H9 (cell line): ENCODE measurements around the gene SMG7. TPM values are rescaled to one million over a fixed set of nuclear protein-coding genes. Genes with fewer than 3 reads are reported as not detected.
A peak's percentile ranks its signal among the peaks of the same experiment; 100 is the strongest.

Experiments
- DNase-seq: peaks from one replicate; pipeline ENCODE4 v3.0.0-alpha.2; 2017
- H2AFZ ChIP-seq: one replicate; pipeline ENCODE4 v1.6.1; 2013; ENCODE audit warnings: mild to moderate bottlenecking, low read length, control low read depth, moderate library complexity
- H2AK5ac ChIP-seq: 2 replicates; pipeline ENCODE4 v1.6.1; 2013; ENCODE audit warnings: low read length, control low read depth, mixed read lengths; ENCODE audit not compliant: insufficient read length
- H2BK120ac ChIP-seq: one replicate; pipeline ENCODE4 v1.6.1; 2013; ENCODE audit warnings: low read depth, mild to moderate bottlenecking, low read length, control low read depth, inconsistent platforms; ENCODE audit not compliant: poor library complexity, severe bottlenecking
- H2BK12ac ChIP-seq: 2 replicates; pipeline ENCODE4 v1.6.1; 2013; ENCODE audit warnings: low read length, control low read depth, mixed read lengths, low read depth; ENCODE audit not compliant: insufficient read length
- H2BK15ac ChIP-seq: 2 replicates; pipeline ENCODE4 v1.6.1; 2013; ENCODE audit warnings: low read depth, low read length, control low read depth
- H2BK20ac ChIP-seq: one replicate; pipeline ENCODE4 v1.6.1; 2013; ENCODE audit warnings: low read depth, mild to moderate bottlenecking, low read length, control low read depth, inconsistent platforms; ENCODE audit not compliant: poor library complexity, severe bottlenecking
- H2BK5ac ChIP-seq: 2 replicates; pipeline ENCODE4 v1.6.1; 2013; ENCODE audit warnings: low read length, control low read depth, mixed read lengths; ENCODE audit not compliant: insufficient read length
- H3K14ac ChIP-seq: 2 replicates; pipeline ENCODE4 v1.6.1; 2013; ENCODE audit warnings: low read length, control low read depth; ENCODE audit not compliant: insufficient read depth
- H3K18ac ChIP-seq: 2 replicates; pipeline ENCODE4 v1.6.1; 2013; ENCODE audit warnings: low read depth, mild to moderate bottlenecking, mixed read lengths, low read length, control low read depth; ENCODE audit not compliant: insufficient read length
- H3K23ac ChIP-seq: 2 replicates; pipeline ENCODE4 v1.6.1; 2013; ENCODE audit warnings: low read length, control low read depth, mixed read lengths, low read depth; ENCODE audit not compliant: insufficient read length
- H3K23me2 ChIP-seq: 2 replicates; pipeline ENCODE4 v1.6.1; 2013; ENCODE audit warnings: low read depth, mild to moderate bottlenecking, mixed read lengths, low read length, control low read depth; ENCODE audit not compliant: insufficient read length, poor library complexity, severe bottlenecking
- H3K27ac ChIP-seq: 2 replicates; pipeline ENCODE4 v1.5.1; 2013; ENCODE audit warnings: low read length, control low read depth, mixed read lengths, low read depth; ENCODE audit not compliant: insufficient read length
- H3K27me3 ChIP-seq: 2 replicates; pipeline ENCODE4 v1.6.1; 2013; ENCODE audit warnings: low read length, control low read depth, inconsistent platforms; ENCODE audit not compliant: insufficient read depth
- H3K4ac ChIP-seq: 2 replicates; pipeline ENCODE4 v1.6.1; 2013; ENCODE audit warnings: low read depth, mild to moderate bottlenecking, control low read depth, inconsistent platforms, low read length, moderate library complexity
- H3K4me1 ChIP-seq: 2 replicates; pipeline ENCODE4 v1.6.1; 2013; ENCODE audit warnings: low read length, control low read depth, inconsistent platforms; ENCODE audit not compliant: insufficient read depth
- H3K4me2 ChIP-seq: 2 replicates; pipeline ENCODE4 v1.6.1; 2013; ENCODE audit warnings: low read length, control low read depth, mixed read lengths; ENCODE audit not compliant: insufficient read length, insufficient read depth
- H3K56ac ChIP-seq: 2 replicates; pipeline ENCODE4 v1.6.1; 2013; ENCODE audit warnings: low read depth, mild to moderate bottlenecking, mixed read lengths, low read length, control low read depth; ENCODE audit not compliant: insufficient read length
- H3K79me1 ChIP-seq: 2 replicates; pipeline ENCODE4 v1.6.1; 2013; ENCODE audit warnings: low read depth, mild to moderate bottlenecking, moderate library complexity, low read length, control low read depth, inconsistent platforms; ENCODE audit not compliant: insufficient read depth, poor library complexity, severe bottlenecking
- H3K79me2 ChIP-seq: 2 replicates; pipeline ENCODE4 v1.6.1; 2013; ENCODE audit warnings: low read length, control low read depth, inconsistent platforms; ENCODE audit not compliant: insufficient read depth
- H3K9ac ChIP-seq: 2 replicates; pipeline ENCODE4 v1.6.1; 2013; ENCODE audit warnings: low read length, control low read depth, mixed read lengths; ENCODE audit not compliant: insufficient read length; ENCODE audit errors: extremely low read depth
- H3K9me3 ChIP-seq: one replicate; pipeline ENCODE4 v1.6.1; 2013; ENCODE audit warnings: low read depth, low read length, inconsistent platforms; ENCODE audit not compliant: control insufficient read depth
- H3T11ph ChIP-seq: one replicate; pipeline ENCODE4 v1.6.1; 2013; ENCODE audit warnings: mild to moderate bottlenecking, low read length, control low read depth, inconsistent platforms
- H4K20me1 ChIP-seq: one replicate; pipeline ENCODE4 v1.6.1; 2013; ENCODE audit not compliant: control insufficient read depth, insufficient read length, insufficient read depth
- H4K5ac ChIP-seq: 2 replicates; pipeline ENCODE4 v1.6.1; 2013; ENCODE audit warnings: low read depth, mild to moderate bottlenecking, mixed read lengths, low read length, control low read depth; ENCODE audit not compliant: insufficient read length
- H4K8ac ChIP-seq: replicated peaks from 2 replicates; pipeline ENCODE4 v1.6.1; 2013; ENCODE audit warnings: low read length, control low read depth, mixed read lengths, low read depth; ENCODE audit not compliant: insufficient read length
- H4K91ac ChIP-seq: 2 replicates; pipeline ENCODE4 v1.6.1; 2013; ENCODE audit warnings: low read depth, mild to moderate bottlenecking, moderate library complexity, mixed read lengths, low read length, control low read depth; ENCODE audit not compliant: insufficient read length
- H3K27ac Mint-ChIP-seq, 3 experiments: 2 replicates in 2 of 3; 3 replicates in 1 of 3; pipeline ENCODE4 v1.8.0; 2020 to 2021; ENCODE audit warnings: mixed read lengths in 3 of 3, mild to moderate bottlenecking in 1 of 3, moderate library complexity in 1 of 3
- H3K27me3 Mint-ChIP-seq: 2 replicates; pipeline ENCODE4 v1.8.0; 2021; ENCODE audit warnings: low read depth, mild to moderate bottlenecking, moderate library complexity, mixed read lengths
- H3K36me3 Mint-ChIP-seq, 3 experiments: 2 replicates in 2 of 3; 3 replicates in 1 of 3; pipeline ENCODE4 v1.8.0; 2020 to 2021; ENCODE audit warnings: low read depth in 3 of 3, mixed read lengths in 3 of 3; ENCODE audit not compliant: insufficient read depth in 1 of 3
- H3K4me1 Mint-ChIP-seq, 2 experiments: 2 replicates each; pipeline ENCODE4 v1.8.0; 2020; ENCODE audit warnings: mixed read lengths in 2 of 2
- H3K4me3 Mint-ChIP-seq, 2 experiments: 2 replicates in 1 of 2; 3 replicates in 1 of 2; pipeline ENCODE4 v1.8.0; 2020 to 2021; ENCODE audit warnings: mild to moderate bottlenecking in 2 of 2, mixed read lengths in 2 of 2, moderate library complexity in 1 of 2
- H3K9me3 Mint-ChIP-seq, 2 experiments: 2 replicates in 1 of 2; 3 replicates in 1 of 2; pipeline ENCODE4 v1.8.0; 2020; ENCODE audit warnings: mild to moderate bottlenecking in 2 of 2, mixed read lengths in 2 of 2, moderate library complexity in 1 of 2
- WGBS: extraction: QIAGEN DNeasy Blood & Tissue Kit; methylation state at CpG from one replicate; pipeline ENCODE4 v1.1.7; 2013; ENCODE audit warnings: missing lambda C conversion rate, low lambda C conversion rate, mixed read lengths; ENCODE audit not compliant: insufficient read length; ENCODE audit errors: extremely low coverage; 5-methylcytosine and 5-hydroxymethylcytosine counted together
- total RNA-seq: library from RNA; stranded (reverse); gene quantifications from 2 replicates; pipeline ENCODE4 v1.2.1, GENCODE V29; 2021
- TF ChIP-seq, protein P1 (sequence below): fragments of 200-600 bp; sonication (generic); conservative IDR thresholded peaks from 3 replicates; pipeline ENCODE4 v1.8.0; 2021; ENCODE audit warnings: antibody characterized with exemption, mild to moderate bottlenecking

SMG7 gene
- total RNA-seq, 1 experiment from 2014 or later = 77.0 TPM

- Histone ChIP-seq H3K27ac (no peak overlapping the region), H4K5ac (no peak overlapping the region), H2AFZ (no peak overlapping the region), H3K23me2 (no peaks in the 10 kb centered on the region), H2BK20ac (no peak overlapping the region), H2AK5ac (no peak overlapping the region), H3K79me1 (no peaks in the 10 kb centered on the region), H3K14ac (no peak overlapping the region), H2BK5ac (no peak overlapping the region), H4K20me1 (no peaks in the 10 kb centered on the region), H3K27me3 (no peaks in the 10 kb centered on the region), H2BK12ac (no peak overlapping the region), H2BK120ac (no peak overlapping the region), H3K56ac (no peak overlapping the region), H3T11ph (no peak overlapping the region), H2BK15ac (no peak overlapping the region), H3K9ac (no peak overlapping the region), H3K9me3 (no peaks in the 10 kb centered on the region), H3K79me2 (no peaks in the 10 kb centered on the region), H3K18ac (no peak overlapping the region), H4K91ac (no peak overlapping the region), H4K8ac (no peak overlapping the region), H3K23ac (no peak overlapping the region), H3K4ac (no peak overlapping the region), H3K4me2 (no peak overlapping the region), H3K4me1 (peaks cover 2% of the 10 kb centered on the region; the same call in 1 of the 2 replicates)
- no peaks in the 10 kb centered on the region for H3K27me3 Mint-ChIP-seq
- no peak for DNase-seq
- H3K36me3 Mint-ChIP-seq = peaks cover 31 to 81% (median 63%) of the 10 kb centered on the region in 3 experiments; a peak in 6 of 7 replicates
- WGBS = no CpG with 5 or more reads among the region's 2 CpGs
- H3K27ac Mint-ChIP-seq = peak overlapping the region in 1 of 3 experiments; percentile 81; a peak in 4 of 7 replicates
- no peak overlapping the region for H3K4me3 Mint-ChIP-seq
- TF ChIP-seq, protein P1, sequence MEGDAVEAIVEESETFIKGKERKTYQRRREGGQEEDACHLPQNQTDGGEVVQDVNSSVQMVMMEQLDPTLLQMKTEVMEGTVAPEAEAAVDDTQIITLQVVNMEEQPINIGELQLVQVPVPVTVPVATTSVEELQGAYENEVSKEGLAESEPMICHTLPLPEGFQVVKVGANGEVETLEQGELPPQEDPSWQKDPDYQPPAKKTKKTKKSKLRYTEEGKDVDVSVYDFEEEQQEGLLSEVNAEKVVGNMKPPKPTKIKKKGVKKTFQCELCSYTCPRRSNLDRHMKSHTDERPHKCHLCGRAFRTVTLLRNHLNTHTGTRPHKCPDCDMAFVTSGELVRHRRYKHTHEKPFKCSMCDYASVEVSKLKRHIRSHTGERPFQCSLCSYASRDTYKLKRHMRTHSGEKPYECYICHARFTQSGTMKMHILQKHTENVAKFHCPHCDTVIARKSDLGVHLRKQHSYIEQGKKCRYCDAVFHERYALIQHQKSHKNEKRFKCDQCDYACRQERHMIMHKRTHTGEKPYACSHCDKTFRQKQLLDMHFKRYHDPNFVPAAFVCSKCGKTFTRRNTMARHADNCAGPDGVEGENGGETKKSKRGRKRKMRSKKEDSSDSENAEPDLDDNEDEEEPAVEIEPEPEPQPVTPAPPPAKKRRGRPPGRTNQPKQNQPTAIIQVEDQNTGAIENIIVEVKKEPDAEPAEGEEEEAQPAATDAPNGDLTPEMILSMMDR = no peak
- H3K9me3 Mint-ChIP-seq = no peaks in the 10 kb centered on the region
- peaks cover 30 to 36% of the 10 kb centered on the region in 2 experiments for H3K4me1 Mint-ChIP-seq
These were observed 74.1 kb downstream of the SMG7 start for GRCh38 chr1:183546427-183546826.
